IPS DF 6.9 (cell line): ENCODE results near the gene CNGA4.

Experiments used
- DNase-seq: peaks from one replicate; pipeline ENCODE4 v3.0.0-alpha.2; 2013; ENCODE audit warnings: low read depth, low spot score
- H3K27ac ChIP-seq: one replicate; pipeline ENCODE4 v1.5.1; 2013; ENCODE audit warnings: low read length, control low read depth
- H3K27me3 ChIP-seq: 2 replicates; pipeline ENCODE4 v1.6.1; 2013; ENCODE audit warnings: mild to moderate bottlenecking, low read length; ENCODE audit not compliant: control insufficient read depth, insufficient read depth
- H3K36me3 ChIP-seq: 2 replicates; pipeline ENCODE4 v1.6.1; 2013; ENCODE audit warnings: low read length; ENCODE audit not compliant: control insufficient read depth, insufficient read depth
- H3K4me1 ChIP-seq: 2 replicates; pipeline ENCODE4 v1.6.1; 2013; ENCODE audit warnings: low read length; ENCODE audit not compliant: control insufficient read depth, insufficient read depth
- H3K4me3 ChIP-seq: 2 replicates; pipeline ENCODE4 v1.5.1; 2013; ENCODE audit warnings: mild to moderate bottlenecking, low read length
- H3K9me3 ChIP-seq: 2 replicates; pipeline ENCODE4 v1.6.1; 2013; ENCODE audit warnings: low read length, inconsistent platforms; ENCODE audit not compliant: control insufficient read depth, insufficient read depth
- WGBS: extraction: QIAGEN DNeasy Blood & Tissue Kit; methylation state at CpG from one replicate; pipeline ENCODE4 v1.1.7; 2013; ENCODE audit warnings: mixed read lengths, missing lambda C conversion rate; ENCODE audit not compliant: insufficient read length, insufficient coverage; 5-methylcytosine and 5-hydroxymethylcytosine counted together

CNGA4 gene

GRCh38 chr11:6224421-6224820 lies 14.5 kb upstream of the CNGA4 start:
- H3K27me3 ChIP-seq, result no peaks in the 10 kb centered on the region
- H3K27ac ChIP-seq, result no peak overlapping the region
- no peaks in the 10 kb centered on the region for H3K4me1 ChIP-seq
- H3K4me3 ChIP-seq, result no peak overlapping the region
- no CpG with 5 or more reads among the region's 3 CpGs for WGBS
- DNase-seq, result no peak
- no peaks in the 10 kb centered on the region for H3K9me3 ChIP-seq
- peaks cover 15% of the 10 kb centered on the region for H3K36me3 ChIP-seq

- peaks cover 15% of the 10 kb centered on the region for H3K36me3 ChIP-seq
- no peaks in the 10 kb centered on the region for H3K27me3 ChIP-seq
- H3K4me3 ChIP-seq, result no peak overlapping the region
- no peak overlapping the region for H3K27ac ChIP-seq
- H3K9me3 ChIP-seq, result no peaks in the 10 kb centered on the region
- WGBS, result no CpG with 5 or more reads among the region's 1 CpG
- DNase-seq, result no peak
- no peaks in the 10 kb centered on the region for H3K4me1 ChIP-seq
These were observed 13.9 kb upstream of the CNGA4 start for GRCh38 chr11:6225024-6225423.

GRCh38 chr11:6225896-6226295 lies 13.0 kb upstream of the CNGA4 start:
- Histone ChIP-seq H3K27ac (no peak overlapping the region), H3K4me3 (no peak overlapping the region), H3K36me3 (peaks cover 15% of the 10 kb centered on the region), H3K27me3 (no peaks in the 10 kb centered on the region), H3K4me1 (no peaks in the 10 kb centered on the region), H3K9me3 (no peaks in the 10 kb centered on the region)
- no CpG with 5 or more reads among the region's 2 CpGs for WGBS
- no peak for DNase-seq

- Histone ChIP-seq H3K4me3 (no peak overlapping the region), H3K27ac (no peak overlapping the region), H3K36me3 (peaks cover 5% of the 10 kb centered on the region), H3K9me3 (no peaks in the 10 kb centered on the region), H3K27me3 (no peaks in the 10 kb centered on the region), H3K4me1 (no peaks in the 10 kb centered on the region; the same call in 1 of the 2 replicates)
- no peak for DNase-seq
- WGBS, result no CpG with 5 or more reads among the region's 3 CpGs
These were observed 10.4 kb upstream of the CNGA4 start for GRCh38 chr11:6228520-6228919.

GRCh38 chr11:6229911-6230310 lies 9.0 kb upstream of the CNGA4 start:
- no peak overlapping the region for H3K4me3 ChIP-seq
- no peak for DNase-seq
- H3K36me3 ChIP-seq, result no peaks in the 10 kb centered on the region
- H3K27me3 ChIP-seq, result no peaks in the 10 kb centered on the region
- no peak overlapping the region for H3K27ac ChIP-seq
- H3K4me1 ChIP-seq, result no peaks in the 10 kb centered on the region; the same call in 1 of the 2 replicates
- WGBS, result no CpG with 5 or more reads among the region's 2 CpGs
- no peaks in the 10 kb centered on the region for H3K9me3 ChIP-seq

GRCh38 chr11:6232899-6233298 lies 6.0 kb upstream of the CNGA4 start:
- Histone ChIP-seq H3K9me3 (no peaks in the 10 kb centered on the region), H3K4me1 (no peaks in the 10 kb centered on the region; the same call in 1 of the 2 replicates), H3K36me3 (no peaks in the 10 kb centered on the region), H3K27me3 (0 out of 2 replicates have a peak, but pooled peaks cover 1% of the 10 kb centered on the region), H3K4me3 (no peak overlapping the region), H3K27ac (no peak overlapping the region)
- DNase-seq, result no peak

- H3K9me3 ChIP-seq, result no peaks in the 10 kb centered on the region
- H3K27ac ChIP-seq, result no peak overlapping the region
- H3K27me3 ChIP-seq, result 0 out of 2 replicates have a peak, but pooled peaks cover 1% of the 10 kb centered on the region
- H3K4me1 ChIP-seq, result no peaks in the 10 kb centered on the region; the same call in 1 of the 2 replicates
- H3K36me3 ChIP-seq, result no peaks in the 10 kb centered on the region
- DNase-seq, result no peak
- WGBS, result no CpG with 5 or more reads among the region's 10 CpGs
- peak overlapping the region; percentile 90; the same call in 1 of the 2 replicates for H3K4me3 ChIP-seq
These were observed 4.9 kb upstream of the CNGA4 start for GRCh38 chr11:6233984-6234386.

- Histone ChIP-seq H3K27me3 (0 out of 2 replicates have a peak, but pooled peaks cover 1% of the 10 kb centered on the region), H3K9me3 (no peaks in the 10 kb centered on the region), H3K4me3 (peak within 1 kb of the TSS; percentile 90; the same call in 1 of the 2 replicates), H3K27ac (no peak within 1 kb of the TSS), H3K36me3 (no peaks in the 10 kb centered on the region), H3K4me1 (no peaks in the 10 kb centered on the region; the same call in 1 of the 2 replicates)
- DNase-seq, result peak; percentile 99
- no CpG with 5 or more reads among the region's 62 CpGs for WGBS
These were observed 4.3 kb upstream of the CNGA4 start, which contains the start of gene FHIP1B for GRCh38 chr11:6234387-6235107. Gene FHIP1B, minus strand, starts transcription at chr11:6234636. Its CDS starts 10,120 bp downstream, at chr11:6224516.

GRCh38 chr11:6237266-6237665 lies 1.6 kb upstream of the CNGA4 start:
- H3K4me3 ChIP-seq, result no peak overlapping the region

GRCh38 chr11:6237761-6238302 lies 1.1 kb upstream of the CNGA4 start:
- no peaks in the 10 kb centered on the region for H3K9me3 ChIP-seq
- no peaks in the 10 kb centered on the region; the same call in 1 of the 2 replicates for H3K4me1 ChIP-seq
- DNase-seq, result no peak
- H3K36me3 ChIP-seq, result no peaks in the 10 kb centered on the region
- no peak overlapping the region for H3K4me3 ChIP-seq
- no CpG with 5 or more reads among the region's 5 CpGs for WGBS
- 0 out of 2 replicates have a peak, but pooled peaks cover 1% of the 10 kb centered on the region for H3K27me3 ChIP-seq
- no peak overlapping the region for H3K27ac ChIP-seq

More at GRCh38 chr11:6237266-6237665, 1.6 kb upstream of the CNGA4 start:
- no peak for DNase-seq
- H3K36me3 ChIP-seq, result no peaks in the 10 kb centered on the region
- no peaks in the 10 kb centered on the region; the same call in 1 of the 2 replicates for H3K4me1 ChIP-seq
- no peak overlapping the region for H3K27ac ChIP-seq
- H3K27me3 ChIP-seq, result 0 out of 2 replicates have a peak, but pooled peaks cover 1% of the 10 kb centered on the region
- H3K9me3 ChIP-seq, result no peaks in the 10 kb centered on the region
- WGBS, result no CpG with 5 or more reads among the region's 4 CpGs
